ENCODE measurements around the gene KYAT1. TPM values are rescaled to one million over a fixed set of nuclear protein-coding genes. Genes with fewer than 3 reads are reported as not detected.

Gene KYAT1
- total RNA-seq, 1 donor from 2014 or later, result 7.1 TPM

DNA sequence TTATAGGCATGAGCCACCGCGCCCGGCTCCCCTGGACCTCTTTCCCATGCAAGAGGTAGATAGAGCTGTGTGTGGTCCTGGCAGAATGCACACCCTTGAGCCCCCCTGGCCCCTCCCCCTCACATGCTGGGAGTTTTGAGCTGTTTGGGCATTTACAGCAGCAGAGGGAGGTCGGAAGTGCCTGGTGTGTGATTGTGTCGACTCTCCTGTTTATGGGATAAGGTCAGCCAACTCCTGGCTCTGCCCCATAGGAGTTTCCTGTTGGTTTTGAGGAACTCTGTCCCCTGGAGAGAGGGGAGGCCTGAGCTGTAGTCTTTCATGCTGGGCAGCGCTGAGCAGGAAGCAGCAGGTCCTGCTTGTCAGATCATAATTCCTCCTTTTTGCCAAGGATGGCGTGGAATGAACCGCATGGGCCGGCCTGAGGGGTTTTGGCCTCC, 6.2 kb upstream of the KYAT1 start:
- Histone ChIP-seq H3K9me3 (no peaks in the 10 kb centered on the region), H3K36me3 (peaks cover 52% of the 10 kb centered on the region), H3K27me3 (ENCODE audit: low read depth) (no peaks in the 10 kb centered on the region), H3K4me3 (no peak overlapping the region), H3K4me1 (peaks cover 81% of the 10 kb centered on the region), H3K27ac (peak overlapping the region; percentile 56)
- intact Hi-C loops (cut with DNase I), result no loop called here
- ATAC-seq (no peak), DNase-seq (no peak)
- TF ChIP-seq, protein P1, sequence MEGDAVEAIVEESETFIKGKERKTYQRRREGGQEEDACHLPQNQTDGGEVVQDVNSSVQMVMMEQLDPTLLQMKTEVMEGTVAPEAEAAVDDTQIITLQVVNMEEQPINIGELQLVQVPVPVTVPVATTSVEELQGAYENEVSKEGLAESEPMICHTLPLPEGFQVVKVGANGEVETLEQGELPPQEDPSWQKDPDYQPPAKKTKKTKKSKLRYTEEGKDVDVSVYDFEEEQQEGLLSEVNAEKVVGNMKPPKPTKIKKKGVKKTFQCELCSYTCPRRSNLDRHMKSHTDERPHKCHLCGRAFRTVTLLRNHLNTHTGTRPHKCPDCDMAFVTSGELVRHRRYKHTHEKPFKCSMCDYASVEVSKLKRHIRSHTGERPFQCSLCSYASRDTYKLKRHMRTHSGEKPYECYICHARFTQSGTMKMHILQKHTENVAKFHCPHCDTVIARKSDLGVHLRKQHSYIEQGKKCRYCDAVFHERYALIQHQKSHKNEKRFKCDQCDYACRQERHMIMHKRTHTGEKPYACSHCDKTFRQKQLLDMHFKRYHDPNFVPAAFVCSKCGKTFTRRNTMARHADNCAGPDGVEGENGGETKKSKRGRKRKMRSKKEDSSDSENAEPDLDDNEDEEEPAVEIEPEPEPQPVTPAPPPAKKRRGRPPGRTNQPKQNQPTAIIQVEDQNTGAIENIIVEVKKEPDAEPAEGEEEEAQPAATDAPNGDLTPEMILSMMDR (IDR thresholded peaks at IDR 0.05), result no peak

GRCh38 chr9:128887049-128887448, 5.3 kb upstream of the KYAT1 start:
- Histone ChIP-seq H3K36me3 (peaks cover 49% of the 10 kb centered on the region), H3K4me3 (no peak overlapping the region), H3K4me1 (peaks cover 74% of the 10 kb centered on the region), H3K27ac (no peak overlapping the region), H3K27me3 (ENCODE audit: low read depth) (no peaks in the 10 kb centered on the region), H3K9me3 (no peaks in the 10 kb centered on the region)
- intact Hi-C loops (cut with DNase I), result no loop called here
- DNase-seq (no peak), ATAC-seq (no peak)
- TF ChIP-seq, protein P1 (IDR thresholded peaks at IDR 0.05), result no peak

GRCh38 chr9:128886211-128886891, 4.6 kb upstream of the KYAT1 start:
- ATAC-seq, result no peak
- Histone ChIP-seq H3K9me3 (no peaks in the 10 kb centered on the region), H3K4me3 (peak overlapping the region; percentile 18), H3K27me3 (ENCODE audit: low read depth) (no peaks in the 10 kb centered on the region), H3K4me1 (peaks cover 67% of the 10 kb centered on the region), H3K27ac (peak overlapping the region; percentile 20), H3K36me3 (peaks cover 42% of the 10 kb centered on the region)
- DNase-seq, result no peak
- TF ChIP-seq, protein P1 (IDR thresholded peaks at IDR 0.05), result no peak
- intact Hi-C loops (cut with DNase I), result no loop called here

DNA sequence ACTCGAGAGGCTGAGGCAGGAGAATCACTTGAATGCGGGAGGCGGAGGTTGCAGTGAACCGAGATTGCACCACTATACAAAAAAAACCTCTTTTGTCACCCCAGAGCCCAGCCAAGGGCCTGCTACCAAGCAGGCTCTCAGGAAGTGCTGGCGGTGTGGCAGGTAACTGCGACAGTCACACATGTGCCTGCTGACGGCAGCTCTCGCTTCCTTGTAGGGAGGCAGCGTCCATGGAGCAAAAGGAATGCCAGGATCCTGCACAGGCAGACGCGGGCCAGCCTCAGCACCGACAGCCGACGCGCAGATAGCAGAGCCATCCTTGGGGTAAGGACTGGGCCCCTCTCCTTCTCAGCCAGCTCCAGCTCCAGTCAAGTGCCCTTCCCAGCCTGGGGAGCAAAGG, 4.0 kb upstream of the KYAT1 start:
- Histone ChIP-seq H3K27ac (peak overlapping the region; percentile 20), H3K4me1 (peaks cover 64% of the 10 kb centered on the region), H3K27me3 (ENCODE audit: low read depth) (no peaks in the 10 kb centered on the region), H3K9me3 (no peaks in the 10 kb centered on the region), H3K4me3 (peak overlapping the region; percentile 18), H3K36me3 (peaks cover 39% of the 10 kb centered on the region)
- intact Hi-C loops (cut with DNase I), result no loop called here
- no peak for DNase-seq
- TF ChIP-seq, protein P1 (IDR thresholded peaks at IDR 0.05), result no peak
- no peak for ATAC-seq

DNA sequence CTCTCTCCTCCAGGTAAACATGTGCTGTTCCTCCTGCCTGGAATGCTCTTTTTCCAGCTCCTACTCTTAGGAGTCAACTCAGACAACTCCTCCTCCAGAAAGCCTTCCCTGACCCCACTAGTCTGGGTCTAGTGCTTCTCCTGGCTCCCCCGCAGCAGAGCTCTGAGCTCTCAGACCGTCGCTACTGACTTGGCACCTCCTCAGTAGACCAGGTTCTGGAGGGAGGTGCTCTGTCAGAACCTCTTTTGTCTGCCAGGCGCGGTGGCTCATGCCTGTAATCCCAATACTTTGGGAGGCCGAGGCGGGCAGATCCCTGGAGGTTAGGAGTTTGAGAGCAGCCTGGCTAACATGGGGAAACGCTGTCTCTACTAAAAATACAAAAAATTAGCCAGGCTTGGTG, 3.6 kb upstream of the KYAT1 start:
- intact Hi-C loops (cut with DNase I), result no loop called here
- peaks cover 34% of the 10 kb centered on the region for H3K36me3 ChIP-seq
- peaks cover 66% of the 10 kb centered on the region for H3K4me1 ChIP-seq
- no peaks in the 10 kb centered on the region for H3K27me3 ChIP-seq (ENCODE audit: low read depth)
- DNase-seq (no peak), ATAC-seq (no peak)
- TF ChIP-seq, protein P1 (IDR thresholded peaks at IDR 0.05), result no peak
- no peaks in the 10 kb centered on the region for H3K9me3 ChIP-seq
- H3K4me3 ChIP-seq, result peak overlapping the region; percentile 18
- H3K27ac ChIP-seq, result peak overlapping the region; percentile 20

All from lower lobe of right lung (tissue), 2 donors.